Thyroid gland (tissue), 4 donors: ENCODE results near the gene SEC14L2.

Experiments
- POLR2A ChIP-seq, 2 donors: fragments of 450-650 bp; IDR thresholded peaks; one replicate each; pipeline ENCODE4 v1.6.1; 2017; ENCODE audit warnings: antibody characterized with exemption in 2 of 2, mild to moderate bottlenecking in 2 of 2, moderate library complexity in 1 of 2
- TF ChIP-seq, protein P1 (sequence below), 6 experiments: fragments of 200-600 bp in 3 of 6; fragments of 450-650 bp in 3 of 6; sonication (generic) in 3 of 6; IDR thresholded peaks; one replicate each; pipeline ENCODE4 v1.5.1; 2016 to 2019; ENCODE audit warnings: antibody characterized with exemption in 6 of 6, mild to moderate bottlenecking in 2 of 6, inconsistent platforms in 1 of 6, moderate library complexity in 1 of 6

DNA sequence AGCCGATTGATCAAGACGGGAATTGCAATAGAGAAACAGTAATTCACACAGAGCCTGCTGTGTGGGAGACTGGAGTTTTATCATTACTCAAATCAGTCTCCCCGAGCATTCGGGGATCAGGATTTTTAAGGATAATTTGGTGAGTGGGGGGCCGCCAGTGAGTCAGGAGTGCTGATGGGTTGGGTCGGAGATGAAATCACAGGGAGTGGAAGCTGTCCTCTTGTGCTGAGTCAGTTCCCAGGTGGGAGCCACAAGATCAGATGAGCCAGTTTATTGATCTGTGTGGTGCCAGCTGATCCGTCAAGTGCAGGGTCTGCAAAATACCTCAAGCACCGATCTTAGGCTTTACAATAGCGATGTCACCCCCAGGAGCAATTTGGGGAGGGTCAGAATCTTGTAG is 44.3 kb downstream of the SEC14L2 start:
- TF ChIP-seq, protein P1, sequence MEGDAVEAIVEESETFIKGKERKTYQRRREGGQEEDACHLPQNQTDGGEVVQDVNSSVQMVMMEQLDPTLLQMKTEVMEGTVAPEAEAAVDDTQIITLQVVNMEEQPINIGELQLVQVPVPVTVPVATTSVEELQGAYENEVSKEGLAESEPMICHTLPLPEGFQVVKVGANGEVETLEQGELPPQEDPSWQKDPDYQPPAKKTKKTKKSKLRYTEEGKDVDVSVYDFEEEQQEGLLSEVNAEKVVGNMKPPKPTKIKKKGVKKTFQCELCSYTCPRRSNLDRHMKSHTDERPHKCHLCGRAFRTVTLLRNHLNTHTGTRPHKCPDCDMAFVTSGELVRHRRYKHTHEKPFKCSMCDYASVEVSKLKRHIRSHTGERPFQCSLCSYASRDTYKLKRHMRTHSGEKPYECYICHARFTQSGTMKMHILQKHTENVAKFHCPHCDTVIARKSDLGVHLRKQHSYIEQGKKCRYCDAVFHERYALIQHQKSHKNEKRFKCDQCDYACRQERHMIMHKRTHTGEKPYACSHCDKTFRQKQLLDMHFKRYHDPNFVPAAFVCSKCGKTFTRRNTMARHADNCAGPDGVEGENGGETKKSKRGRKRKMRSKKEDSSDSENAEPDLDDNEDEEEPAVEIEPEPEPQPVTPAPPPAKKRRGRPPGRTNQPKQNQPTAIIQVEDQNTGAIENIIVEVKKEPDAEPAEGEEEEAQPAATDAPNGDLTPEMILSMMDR (IDR thresholded peaks at IDR 0.05) = no peak
- no peak for TF ChIP-seq POLR2A (IDR thresholded peaks at IDR 0.05)
